Femur (tissue), 1 donor: ENCODE data around the gene STIM1.
"Not testable (repeated sequence)": the region's sequence is repeated elsewhere in the genome, so short reads cannot be mapped to it uniquely, and the experiment has no call there.

Experiments used
- DNase-seq: peaks from one replicate; pipeline ENCODE4 v3.0.0-alpha.2; 2017

Gene STIM1

GRCh38 chr11:4040461-4040860 lies 185.0 kb downstream of the STIM1 start:
- no peak for DNase-seq

DNA sequence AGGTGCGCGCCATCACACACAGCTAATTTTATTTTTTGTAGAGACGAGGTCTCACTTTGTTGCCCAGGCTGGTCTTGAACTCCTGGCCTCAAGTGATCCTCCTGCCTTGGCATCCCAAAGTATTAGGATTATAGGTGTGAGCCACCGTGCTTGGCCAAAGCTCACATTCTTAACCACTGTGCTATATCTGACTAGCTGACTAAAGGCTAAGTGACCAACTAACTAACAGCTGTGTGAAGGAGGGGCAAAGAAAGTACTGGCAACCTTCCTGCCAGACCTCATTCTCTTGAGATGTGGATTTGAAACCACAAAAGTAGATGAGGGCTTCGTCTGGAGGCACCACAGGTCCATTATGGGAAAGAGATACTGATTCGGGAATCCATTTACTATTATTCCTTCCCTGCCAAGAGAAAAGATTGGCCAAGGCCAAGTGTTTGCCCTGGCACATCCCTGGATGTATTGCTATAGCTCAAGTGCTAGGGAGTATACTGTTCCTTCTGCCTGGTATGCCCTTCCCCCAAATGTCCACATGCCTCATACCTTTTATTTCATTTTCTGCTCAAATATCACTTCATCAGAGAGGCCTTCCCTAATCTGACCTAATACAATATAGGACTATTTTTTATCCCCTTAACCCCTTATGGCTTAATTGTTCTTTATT lies 186.4 kb downstream of the STIM1 start:
- DNase-seq, result no peak

DNA sequence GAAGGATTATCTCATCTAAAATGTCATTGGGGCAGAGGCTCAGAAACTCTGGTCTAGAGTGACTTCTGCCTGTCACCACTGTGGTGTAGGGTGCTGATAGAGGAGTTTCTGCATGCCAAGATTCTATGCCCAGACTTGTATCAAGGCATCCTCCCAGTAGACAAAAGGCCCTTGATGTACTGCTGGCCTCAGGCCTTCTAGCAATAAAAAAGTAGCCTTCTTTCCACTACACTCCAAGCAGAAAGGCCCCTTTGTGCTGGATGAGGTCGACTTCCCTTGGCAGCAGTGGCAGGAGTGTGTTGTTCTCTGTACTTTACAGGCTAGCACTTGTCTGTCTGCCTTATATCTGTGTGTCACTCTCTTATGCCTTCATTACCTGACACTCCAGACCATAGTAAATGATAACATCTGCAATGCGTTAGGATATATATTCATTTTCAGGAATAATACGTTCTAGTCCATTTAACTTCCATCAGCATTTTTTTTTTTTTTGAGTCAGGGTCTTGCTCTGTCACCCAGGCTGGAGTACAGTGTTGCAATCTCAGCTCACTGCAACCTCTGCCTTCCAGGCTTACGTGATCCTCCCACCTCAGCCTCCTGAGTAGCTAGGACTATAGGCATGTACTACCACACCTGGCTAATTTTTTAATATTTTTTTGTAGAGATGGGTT lies 189.6 kb downstream of the STIM1 start:
- DNase-seq, result no peak

GRCh38 chr11:4048340-4048739 lies 192.9 kb downstream of the STIM1 start:
- no peak for DNase-seq

- no peak for DNase-seq
Measured at GRCh38 chr11:4049006-4049405, 193.5 kb downstream of the STIM1 start.

- no peak for DNase-seq
Measured at GRCh38 chr11:4050138-4050537, 194.7 kb downstream of the STIM1 start.

GRCh38 chr11:4053200-4053599 lies 197.7 kb downstream of the STIM1 start:
- DNase-seq, result not testable (repeated sequence)

- no peak for DNase-seq
Measured at GRCh38 chr11:4054643-4055042, 199.2 kb downstream of the STIM1 start.

- no peak for DNase-seq
Measured at GRCh38 chr11:4059424-4059823, 204.0 kb downstream of the STIM1 start.

GRCh38 chr11:4060182-4060923 lies 204.9 kb downstream of the STIM1 start:
- no peak for DNase-seq

DNA sequence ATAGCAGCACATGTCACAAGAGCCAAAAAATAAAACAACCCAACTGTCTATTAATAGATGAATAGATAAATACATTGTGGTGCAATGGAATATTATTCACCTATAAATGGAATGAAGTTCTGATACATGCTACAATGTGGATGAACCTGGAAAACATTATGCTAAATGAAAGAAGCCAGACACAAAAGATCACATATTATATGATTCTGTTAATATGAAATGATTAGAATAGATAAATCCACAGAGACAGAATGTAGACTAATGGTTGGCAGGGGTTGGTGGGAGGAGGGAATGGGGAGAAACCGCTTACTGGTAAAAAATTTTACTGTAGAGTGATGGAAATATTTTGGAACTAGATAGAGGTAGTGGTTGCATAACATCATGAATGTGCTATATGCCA lies 206.2 kb downstream of the STIM1 start:
- DNase-seq, result no peak

DNA sequence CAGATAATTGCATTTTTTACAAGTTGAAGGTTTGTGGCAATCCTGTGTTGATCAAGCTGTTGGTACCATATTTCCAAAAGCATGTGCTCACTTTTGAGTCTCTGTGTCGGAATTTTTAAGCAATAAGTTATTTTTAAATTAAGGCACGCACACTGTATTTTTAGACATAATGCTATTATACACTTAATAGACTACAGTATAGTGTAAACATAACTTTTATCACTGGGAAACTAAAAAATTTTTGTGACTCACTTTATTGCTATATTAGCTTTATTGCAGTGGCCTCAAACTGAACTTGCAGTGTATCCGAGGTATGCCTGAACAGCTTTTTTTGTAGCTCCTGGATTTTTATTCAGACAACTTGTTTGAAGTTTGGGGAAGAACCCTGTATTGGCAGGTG lies 207.9 kb downstream of the STIM1 start:
- no peak for DNase-seq

GRCh38 chr11:4064278-4064955 lies 209.0 kb downstream of the STIM1 start:
- no peak for DNase-seq

DNA sequence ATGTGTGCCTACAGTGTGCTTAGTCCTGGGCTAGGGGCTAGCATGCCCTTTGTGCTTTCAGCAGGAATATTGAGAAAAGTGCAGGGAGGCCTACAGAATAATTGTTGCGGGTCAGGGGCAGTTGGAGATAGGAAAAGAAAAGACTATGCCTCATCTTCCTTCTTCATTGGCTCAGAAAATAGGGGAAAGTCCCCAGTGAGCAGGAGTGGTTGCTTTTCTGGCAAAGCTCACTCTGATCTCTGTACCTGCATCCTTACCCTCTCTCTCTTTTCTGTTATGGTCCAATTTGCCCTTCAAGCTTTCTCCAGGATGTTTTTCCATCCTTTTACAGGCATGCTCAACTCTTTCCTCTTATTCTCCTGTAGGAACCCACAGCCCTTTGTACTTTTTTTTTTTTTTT lies 209.6 kb downstream of the STIM1 start:
- no peak for DNase-seq

DNA sequence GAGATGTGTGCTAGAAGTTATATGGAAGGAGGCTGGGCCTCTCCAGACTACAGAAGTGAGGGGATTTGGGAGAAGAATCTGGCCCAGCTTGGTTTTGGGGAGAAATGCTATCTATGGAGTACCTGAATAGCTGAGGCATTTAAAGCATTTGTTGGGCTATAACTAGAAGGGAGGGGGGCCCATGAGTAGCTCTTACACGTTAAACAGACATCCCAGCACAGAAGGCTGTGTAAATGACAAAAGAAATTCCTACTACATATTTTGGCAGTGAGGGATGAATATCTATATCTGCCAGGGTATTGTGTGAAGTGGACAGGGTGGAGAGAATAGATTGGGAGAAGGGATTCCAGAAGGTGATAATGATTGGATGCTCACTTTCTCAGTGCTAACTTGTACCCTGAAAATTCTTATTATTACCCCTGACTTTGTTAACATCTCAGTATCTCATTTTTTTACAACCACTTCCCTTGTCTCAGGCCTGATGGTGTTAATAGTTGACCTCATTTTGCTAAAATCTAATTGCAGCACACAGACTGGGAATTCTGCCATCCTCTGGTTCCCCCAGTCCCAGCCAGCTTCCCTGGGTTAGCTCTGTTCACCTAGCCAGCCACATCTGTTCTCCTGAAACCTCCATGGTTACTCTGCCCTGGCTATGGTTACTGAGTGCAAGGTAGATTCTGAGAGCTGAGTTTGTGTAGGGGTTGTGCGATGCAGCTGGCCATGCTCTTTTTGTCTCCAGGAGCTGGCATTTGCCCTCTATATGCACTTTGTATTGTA lies 210.3 kb downstream of the STIM1 start:
- no peak for DNase-seq

- no peak for DNase-seq
Measured at GRCh38 chr11:4066910-4067309, 211.4 kb downstream of the STIM1 start.

DNA sequence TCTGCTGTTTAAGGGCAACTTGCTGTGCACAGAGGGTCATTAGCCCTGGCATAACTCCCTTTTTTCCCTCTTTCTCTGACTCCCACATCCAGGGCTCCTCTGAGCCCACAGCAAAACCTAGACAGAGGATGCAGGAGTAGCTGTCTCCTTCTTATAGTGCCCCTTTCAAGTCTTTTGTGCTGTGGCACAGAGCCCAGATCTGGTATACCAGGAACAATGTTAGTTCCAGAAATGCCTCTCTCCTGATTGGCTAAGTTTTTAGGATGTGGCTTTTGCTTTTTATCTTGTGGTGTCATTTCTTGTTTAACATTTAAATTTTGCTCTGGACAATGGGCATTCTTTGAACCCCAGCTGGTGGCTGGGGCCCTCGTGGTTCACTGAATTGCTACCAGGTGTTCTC lies 213.5 kb downstream of the STIM1 start:
- no peak for DNase-seq

DNA sequence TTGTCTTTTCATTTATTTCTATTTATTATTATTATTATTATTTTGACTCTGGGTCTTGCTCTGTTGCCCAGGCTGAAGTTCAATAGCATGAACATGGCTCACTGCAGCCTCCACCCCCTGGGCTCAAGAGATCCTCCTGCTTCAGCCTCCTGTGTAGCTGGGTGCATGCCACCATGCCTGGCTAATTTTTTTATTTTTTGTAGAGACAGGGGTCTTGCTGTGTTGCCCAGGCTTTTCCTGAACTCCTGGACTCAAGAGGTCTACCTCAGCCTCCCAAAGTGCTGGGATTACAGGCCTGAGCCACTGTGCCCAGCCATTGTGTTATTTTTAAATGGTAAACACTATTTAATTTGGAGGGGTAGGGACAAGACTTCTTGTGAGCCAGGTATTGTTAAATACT lies 215.9 kb downstream of the STIM1 start:
- DNase-seq, result no peak

GRCh38 chr11:4071914-4072313 lies 216.4 kb downstream of the STIM1 start:
- no peak for DNase-seq

DNA sequence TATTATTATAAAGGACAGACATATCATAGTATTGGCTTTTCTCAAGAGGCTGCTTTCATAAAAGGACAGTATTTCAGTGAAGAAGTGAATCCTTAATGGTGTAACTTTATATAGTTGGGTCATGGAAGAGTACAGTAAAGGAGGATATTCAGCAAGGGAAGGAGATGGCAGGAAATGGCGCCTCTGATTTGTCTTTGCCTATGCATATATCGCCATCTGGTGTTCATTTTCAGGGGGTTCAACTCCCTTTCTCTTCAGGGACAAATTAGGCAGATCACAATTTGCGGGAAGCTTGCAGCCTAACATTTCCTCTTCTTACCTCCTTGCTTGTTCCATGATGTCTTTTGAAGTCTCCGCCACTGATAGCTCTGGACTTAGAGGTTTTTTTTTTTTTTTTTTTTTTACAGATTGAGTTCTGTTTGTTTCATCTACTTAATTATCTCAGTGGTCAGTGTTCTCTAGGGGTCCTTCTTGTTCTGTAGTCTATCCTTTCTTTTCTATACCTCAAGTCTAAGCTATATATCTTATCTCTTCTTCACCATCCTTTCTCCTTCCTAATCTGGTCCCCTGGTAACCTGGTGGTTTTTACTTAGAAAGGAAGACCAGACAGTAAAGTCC lies 217.3 kb downstream of the STIM1 start:
- peak; percentile 74 for DNase-seq

DNA sequence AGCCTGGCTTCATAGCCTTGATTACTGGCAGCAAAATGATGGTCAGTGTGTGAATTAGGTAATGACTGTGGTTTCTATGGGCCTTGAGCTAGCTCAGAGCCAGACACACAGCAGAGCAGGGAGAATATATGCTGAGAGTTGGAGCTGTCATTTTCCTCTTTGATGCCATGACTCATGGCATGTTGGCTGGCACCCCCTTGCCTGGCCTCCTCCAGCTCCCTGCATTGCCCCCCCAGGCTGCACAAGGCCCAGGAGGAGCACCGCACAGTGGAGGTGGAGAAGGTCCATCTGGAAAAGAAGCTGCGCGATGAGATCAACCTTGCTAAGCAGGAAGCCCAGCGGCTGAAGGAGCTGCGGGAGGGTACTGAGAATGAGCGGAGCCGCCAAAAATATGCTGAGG lies 218.8 kb downstream of the STIM1 start:
- DNase-seq, result no peak

DNA sequence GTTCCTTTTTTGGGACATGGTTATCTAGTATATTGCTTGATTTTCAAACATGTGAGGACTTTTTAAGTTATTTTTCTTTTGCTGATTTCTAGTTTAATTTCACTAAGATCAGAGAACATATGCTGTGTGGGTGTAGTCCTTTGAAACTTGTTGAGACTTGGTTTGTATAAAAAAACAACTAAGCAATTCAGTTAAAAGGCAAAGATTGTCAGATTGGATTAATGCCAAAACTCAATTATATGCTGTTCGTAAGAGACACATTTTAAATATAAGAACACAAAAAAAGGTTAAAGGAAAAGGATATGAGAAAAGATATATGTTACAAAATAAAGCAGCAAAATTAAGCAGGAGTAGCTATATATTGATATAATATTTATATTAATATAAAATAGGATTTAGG lies 221.3 kb downstream of the STIM1 start:
- DNase-seq, result no peak
